HG02759 (cell line): ENCODE results near the gene NBL1.

Experiments
- ATAC-seq: cut with Tn5 transposase; IDR thresholded peaks from one replicate; pipeline ENCODE4 v1.9.1; 2021; ENCODE audit warnings: mild to moderate bottlenecking, moderate library complexity; ENCODE audit not compliant: unreplicated experiment

Gene NBL1

GRCh38 chr1:19645411-19646251 is 1.5 kb downstream of the NBL1 start:
- no peak for ATAC-seq

GRCh38 chr1:19646377-19647319 is 2.5 kb downstream of the NBL1 start:
- no peak for ATAC-seq

GRCh38 chr1:19647643-19648042 is 3.5 kb downstream of the NBL1 start:
- no peak for ATAC-seq

GRCh38 chr1:19648239-19648638 is 4.1 kb downstream of the NBL1 start:
- ATAC-seq: no peak

GRCh38 chr1:19648689-19649088 is 4.6 kb downstream of the NBL1 start:
- ATAC-seq: no peak

GRCh38 chr1:19650416-19651140 is 6.5 kb downstream of the NBL1 start:
- no peak for ATAC-seq

GRCh38 chr1:19651141-19651737 is 7.1 kb downstream of the NBL1 start:
- no peak for ATAC-seq

GRCh38 chr1:19654386-19654785 is 10.3 kb downstream of the NBL1 start:
- no peak for ATAC-seq

- no peak for ATAC-seq
These were observed 11.0 kb downstream of the NBL1 start for GRCh38 chr1:19654886-19655717.

GRCh38 chr1:19655718-19656080 is 11.6 kb downstream of the NBL1 start:
- ATAC-seq: no peak

- no peak for ATAC-seq
These were observed 12.1 kb downstream of the NBL1 start for GRCh38 chr1:19656134-19656779.

- ATAC-seq: no peak
These were observed 12.8 kb downstream of the NBL1 start for GRCh38 chr1:19656780-19657466.

GRCh38 chr1:19657511-19657910 is 13.4 kb downstream of the NBL1 start:
- no peak for ATAC-seq

GRCh38 chr1:19658186-19658585 is 14.1 kb downstream of the NBL1 start:
- no peak for ATAC-seq

- no peak for ATAC-seq
These were observed 17.7 kb downstream of the NBL1 start for GRCh38 chr1:19661721-19662228.

- ATAC-seq: no peak
These were observed 18.2 kb downstream of the NBL1 start for GRCh38 chr1:19662313-19662712.

GRCh38 chr1:19664453-19665185 is 20.5 kb downstream of the NBL1 start, which contains the start of gene HTR6:
TSS of gene HTR6 (plus strand) at chr1:19664875. CDS start at chr1:19665754, 879 bp downstream.
- no peak for ATAC-seq

- ATAC-seq: no peak
These were observed 21.0 kb downstream of the NBL1 start for GRCh38 chr1:19665186-19665495.
